ENCODE measurements around the gene PLCB3. TPM values are rescaled to one million over a fixed set of nuclear protein-coding genes. Genes with fewer than 3 reads are reported as not detected.

PLCB3 gene
- total and polyA plus RNA-seq, 10 of the 15 experiments (the other 5 are each of a cell fraction or from before 2014, with no cell fraction given), result 0.03 to 10.3 (median 3.3) TPM

- Histone ChIP-seq H3K4me1 (ENCODE audit: control insufficient read depth, insufficient read depth, low read length) (peaks cover 26% of the 10 kb centered on the region), H4K20me1 (ENCODE audit: control insufficient read depth, insufficient read depth) (no peaks in the 10 kb centered on the region), H3K79me2 (ENCODE audit: control insufficient read depth, insufficient read depth, low read length) (peaks cover 39% of the 10 kb centered on the region), H3K4me2 (ENCODE audit: control insufficient read depth, insufficient read depth) (peak within 1 kb of the TSS; percentile 76), H3K27ac (ENCODE audit: control insufficient read depth, insufficient read depth) (peak within 1 kb of the TSS; percentile 98), H3K9me3 (replicated peaks; ENCODE audit: control insufficient read depth, insufficient read depth, low read length) (no peaks in the 10 kb centered on the region), H3K9ac (ENCODE audit: control insufficient read depth, insufficient read depth, low read length) (peak within 1 kb of the TSS; percentile 95), H3K4me3 (peak within 1 kb of the TSS; percentile 74), H3K27me3 (replicated peaks in 1 of 2; ENCODE audit: control insufficient read depth in 2 of 2, insufficient read depth in 2 of 2, low read length in 1 of 2) (no peaks in the 10 kb centered on the region), H2AFZ (ENCODE audit: control insufficient read depth, low read depth, low read length) (peak within 1 kb of the TSS; percentile 20), H3K36me3 (ENCODE audit: control insufficient read depth in 2 of 2, insufficient read depth in 2 of 2, low read length in 1 of 2) (peaks cover 28 to 33% of the 10 kb centered on the region in 2 experiments)
- DNase-seq (ENCODE audit: low read depth, low spot score), result peak; percentile 41
- ChIA-PET SMC1A (ENCODE audit: uncharacterized antibody, unreplicated experiment) (interaction anchor here (0.7 to 5.5 kb wide), 19 partner anchors 9 to 125 kb away, joined by 3 to 98 read pairs (median 5); partner anchors contain the start of genes CATSPERZ, ESRRA, FKBP2 and NUDT22), POLR2A (interaction anchor here (0.9 to 5.8 kb wide), 20 partner anchors 9 to 154 kb away, joined by 3 to 85 read pairs (median 12); partner anchors contain the start of genes BAD, CATSPERZ, CCDC88B and ESRRA), RAD21 (ENCODE audit: unreplicated experiment) (interaction anchor here (0.6 to 6.6 kb wide), 16 partner anchors 9 to 125 kb away, joined by 3 to 125 read pairs (median 10); partner anchors contain the start of genes BAD, CATSPERZ, DNAJC4 and ESRRA), CTCF (interaction anchor here (0.9 to 9.7 kb wide), 21 partner anchors 12 to 242 kb away, joined by 3 to 238 read pairs (median 9); partner anchors contain the start of genes BAD, CATSPERZ, DNAJC4 and ESRRA)
- intact Hi-C loops (cut with micrococcal nuclease; ENCODE audit: unreplicated experiment), result no loop called here
- FAIRE-seq, result peak; percentile 18
- peak; percentile 76 for ATAC-seq
- in situ Hi-C loops (cut with MboI), result no loop called here
- WGBS (ENCODE audit: insufficient coverage, insufficient replicate concordance, low lambda C conversion rate, missing lambda C conversion rate), result under 1% methylated on average over 26 of the region's 27 CpGs
- TSS peak; percentile 58 for BruUV-seq (replicated peaks)
- TF ChIP-seq ZNF384 (IDR thresholded peaks at IDR 0.05; ENCODE audit: borderline replicate concordance, low read depth, low read length) (no peak), EP300 (IDR thresholded peaks at IDR 0.05; ENCODE audit: borderline replicate concordance in 1 of 2, control insufficient read depth in 1 of 2, low read depth in 2 of 2, low read length in 2 of 2) (no peak), RAD21 (IDR thresholded peaks at IDR 0.05; ENCODE audit: insufficient read depth, low read depth, low read length) (no peak), RFX5 (IDR thresholded peaks at IDR 0.05; ENCODE audit: low read depth, low read length) (peak; percentile 16; the same call in 1 of the 2 replicates), RELB (IDR thresholded peaks at IDR 0.05; ENCODE audit: low read depth) (peak; percentile 34; the same call in 1 of the 2 replicates), TCF3 (IDR thresholded peaks at IDR 0.05; ENCODE audit: borderline replicate concordance, insufficient read depth, low read depth, low read length) (peak; percentile 3; the same call in 1 of the 2 replicates), BACH1 (IDR thresholded peaks at IDR 0.05; ENCODE audit: borderline replicate concordance) (no peak), POLR2AphosphoS2 (IDR thresholded peaks at IDR 0.05; ENCODE audit: low read depth, low read length) (peak; percentile 78; the same call in 1 of the 2 replicates), YBX1 (IDR thresholded peaks at IDR 0.05) (no peak), KLF5 (IDR thresholded peaks at IDR 0.05; ENCODE audit: partially characterized antibody) (peak; percentile 61), GATAD2B (conservative IDR thresholded peaks at IDR 0.05; ENCODE audit: low read depth) (0 out of 2 replicates have a peak, but pooled peaks have one; percentile 24), IKZF2 (IDR thresholded peaks at IDR 0.05) (peak; percentile 53 to 57), ZNF687 (IDR thresholded peaks at IDR 0.05) (peak; percentile 50; the same call in 1 of the 2 replicates), POLR2A (IDR thresholded peaks at IDR 0.05; ENCODE audit: low read depth, low read length) (peak; percentile 62; the same call in 1 of the 2 replicates), MAX (IDR thresholded peaks at IDR 0.05; ENCODE audit: low read depth, low read length) (no peak)
Observed at GRCh38 chr11:64206457-64207255, 44.7 kb upstream of the PLCB3 start, which contains the start of gene FERMT3. Gene FERMT3, plus strand, starts transcription at chr11:64206721. Its CDS starts 644 bp downstream, at chr11:64207365.
